SK-N-SH treated with all-trans-retinoic acid at 6 μM for 48 hours (cell line): ENCODE measurements around the gene ENGASE.

Experiments used
- ARNTL ChIP-seq: fragments of 450-650 bp; formaldehyde crosslinking; IDR thresholded peaks from 2 replicates; pipeline ENCODE4 v1.5.0; 2020; ENCODE audit warnings: low read depth, mild to moderate bottlenecking, moderate library complexity, borderline replicate concordance
- BACH2 ChIP-seq: fragments of 250-450 bp; sonication (Bioruptor Pico); IDR thresholded peaks from 2 replicates; pipeline ENCODE4 v1.9.0; 2021; ENCODE audit warnings: mild to moderate bottlenecking, borderline replicate concordance
- PATZ1 ChIP-seq: fragments of 250-450 bp; sonication (Bioruptor Pico); IDR thresholded peaks from 2 replicates; pipeline ENCODE4 v1.8.0; 2020; ENCODE audit warnings: mild to moderate bottlenecking, moderate library complexity, borderline replicate concordance
- TOX ChIP-seq: fragments of 250-450 bp; sonication (Bioruptor Pico); IDR thresholded peaks from 2 replicates; pipeline ENCODE4 v1.8.0; 2021; ENCODE audit warnings: mild to moderate bottlenecking, moderate library complexity, borderline replicate concordance
- ZC3H10 ChIP-seq: fragments of 250-450 bp; sonication (Bioruptor Pico); IDR thresholded peaks from 2 replicates; pipeline ENCODE4 v1.5.1; 2021; ENCODE audit warnings: mild to moderate bottlenecking, moderate library complexity

- TF ChIP-seq TOX (CRISPR knock-in tag), result no peak
- no peak for TF ChIP-seq BACH2 (CRISPR knock-in tag)
- no peak for TF ChIP-seq ZC3H10 (CRISPR knock-in tag)
- no peak for TF ChIP-seq ARNTL
- no peak for TF ChIP-seq PATZ1 (CRISPR knock-in tag)
Observed at GRCh38 chr17:79075446-79075750, 774 bp downstream of the ENGASE start.
